ENCODE measurements around the gene TNFAIP8L3.

- no peak for TF ChIP-seq CTCF (IDR thresholded peaks at IDR 0.05; ENCODE audit: borderline replicate concordance, extremely low read depth, low read length, poor library complexity, severe bottlenecking)
- no peak for TF ChIP-seq EZH2 (IDR thresholded peaks at IDR 0.05; ENCODE audit: borderline replicate concordance, low read depth, low read length, severe bottlenecking)
Measured at GRCh38 chr15:51030649-51031316, 63.9 kb downstream of the TNFAIP8L3 start.
